H1 (cell line): ENCODE measurements around the gene AP1M2. TPM values are rescaled to one million over a fixed set of nuclear protein-coding genes. Genes with fewer than 3 reads are reported as not detected.

Experiments
- CTCF ChIA-PET: fragments of 300-600 bp; sonication (Branson Sonifier 250); formaldehyde crosslinking; loops from one replicate; lab custom pipeline; 2021; ENCODE audit not compliant: partially characterized antibody; lab: Charles Lee
- POLR2A ChIA-PET: fragments of 300-600 bp; sonication (Branson Sonifier 250); formaldehyde crosslinking; loops from one replicate; lab custom pipeline; 2021; ENCODE audit warnings: inconsistent platforms; ENCODE audit not compliant: partially characterized antibody; lab: Charles Lee
- DNase-seq, 2 experiments: peaks; one replicate each; pipeline versions ENCODE4 v3.0.0 to v3.0.0-alpha.2; 2010 to 2022; ENCODE audit warnings: low spot score in 2 of 2, low read depth in 1 of 2, mixed read lengths in 1 of 2
- FAIRE-seq: peaks from 2 replicates; lab custom pipeline; 2011; peaks lifted over from hg19 to GRCh38; lab: Jason Lieb, UNC
- H2AFZ ChIP-seq: 2 replicates; pipeline ENCODE4 v1.8.1; 2012; ENCODE audit warnings: low read length, inconsistent platforms
- H2AK5ac ChIP-seq: 2 replicates; pipeline ENCODE4 v1.6.1; 2013; ENCODE audit warnings: low read depth, low read length
- H2BK120ac ChIP-seq: replicated peaks from 2 replicates; pipeline ENCODE3; 2013; ENCODE audit warnings: low read depth, low read length, inconsistent platforms
- H2BK12ac ChIP-seq: 2 replicates; pipeline ENCODE4 v1.6.1; 2013; ENCODE audit warnings: low read depth, low read length
- H2BK15ac ChIP-seq: 2 replicates; pipeline ENCODE4 v1.6.1; 2013; ENCODE audit warnings: low read length
- H2BK20ac ChIP-seq: 2 replicates; pipeline ENCODE4 v1.6.1; 2013; ENCODE audit warnings: low read length
- H2BK5ac ChIP-seq: 2 replicates; pipeline ENCODE4 v1.6.1; 2013; ENCODE audit warnings: low read depth, low read length
- H3K14ac ChIP-seq: 2 replicates; pipeline ENCODE4 v1.6.1; 2013; ENCODE audit warnings: inconsistent platforms; ENCODE audit not compliant: insufficient read length
- H3K18ac ChIP-seq: 2 replicates; pipeline ENCODE4 v1.6.1; 2013; ENCODE audit warnings: low read length; ENCODE audit errors: extremely low read depth
- H3K23ac ChIP-seq: 2 replicates; pipeline ENCODE4 v1.6.1; 2013; ENCODE audit warnings: inconsistent platforms; ENCODE audit not compliant: insufficient read length
- H3K23me2 ChIP-seq: 2 replicates; pipeline ENCODE4 v1.6.1; 2013; ENCODE audit warnings: low read depth, low read length
- H3K27ac ChIP-seq: 2 replicates; pipeline ENCODE4 v1.6.1; 2011; ENCODE audit warnings: low read depth, low read length, inconsistent platforms
- H3K27me3 ChIP-seq, 4 experiments: replicated peaks in 1 of 4; 1 replicate in 1 of 4; 2 replicates in 3 of 4; pipeline versions ENCODE4 v1.6.1 to v1.8.1; 2011 to 2013; ENCODE audit warnings: low read length in 3 of 4, mild to moderate bottlenecking in 3 of 4, inconsistent platforms in 2 of 4, mixed read lengths in 2 of 4, moderate library complexity in 1 of 4; ENCODE audit not compliant: control insufficient read depth in 3 of 4, insufficient read depth in 3 of 4; ENCODE audit errors: extremely low read depth in 1 of 4
- H3K36me3 ChIP-seq, 4 experiments: 2 replicates each; pipeline versions ENCODE4 v1.6.1 to v1.8.1; 2011 to 2013; ENCODE audit warnings: mild to moderate bottlenecking in 4 of 4, low read length in 3 of 4, moderate library complexity in 2 of 4, control low read depth in 1 of 4, inconsistent platforms in 1 of 4; ENCODE audit not compliant: insufficient read depth in 4 of 4, control insufficient read depth in 2 of 4
- H3K4ac ChIP-seq: replicated peaks from 2 replicates; pipeline ENCODE3; 2013; ENCODE audit warnings: low read length, low read depth, mixed read lengths, inconsistent platforms; ENCODE audit not compliant: insufficient read length
- H3K4me1 ChIP-seq, 4 experiments: replicated peaks in 1 of 4; 1 replicate in 1 of 4; 2 replicates in 3 of 4; pipeline versions ENCODE4 v1.6.1 to v1.8.1; 2011 to 2013; ENCODE audit warnings: low read length in 3 of 4, inconsistent platforms in 2 of 4, mixed read lengths in 1 of 4; ENCODE audit not compliant: insufficient read depth in 4 of 4, control insufficient read depth in 3 of 4
- H3K4me2 ChIP-seq, 2 experiments: 2 replicates each; pipeline versions ENCODE4 v1.6.1 to v1.8.1; 2011 to 2013; ENCODE audit warnings: low read depth in 2 of 2, low read length in 2 of 2, control low read depth in 1 of 2, inconsistent platforms in 1 of 2, mild to moderate bottlenecking in 1 of 2; ENCODE audit not compliant: insufficient read depth in 1 of 2
- H3K4me3 ChIP-seq, 4 experiments: fragments of 200-600, 300-600 bp in 1 of 4; sonication (generic), shearing (Covaris generic), sonication (Bioruptor Twin) in 1 of 4; 2 replicates each; pipeline versions ENCODE4 v1.5.1 to v1.8.1; 2011 to 2016; ENCODE audit warnings: low read length in 4 of 4, low read depth in 3 of 4, control low read depth in 2 of 4, inconsistent platforms in 2 of 4, mild to moderate bottlenecking in 2 of 4, mixed read lengths in 1 of 4, moderate library complexity in 1 of 4; ENCODE audit not compliant: insufficient read depth in 2 of 4; ENCODE audit errors: extremely low read depth in 1 of 4
- H3K56ac ChIP-seq: replicated peaks from 2 replicates; pipeline ENCODE3; 2013; ENCODE audit warnings: low read depth, mild to moderate bottlenecking, mixed read lengths, low read length, inconsistent platforms; ENCODE audit not compliant: insufficient read length
- H3K79me1 ChIP-seq: 2 replicates; pipeline ENCODE4 v1.6.1; 2013; ENCODE audit warnings: low read depth, low read length, control low read depth
- H3K79me2 ChIP-seq, 2 experiments: 2 replicates each; pipeline versions ENCODE4 v1.6.1 to v1.8.1; 2012 to 2013; ENCODE audit warnings: low read length in 2 of 2, mild to moderate bottlenecking in 2 of 2, inconsistent platforms in 1 of 2; ENCODE audit not compliant: insufficient read depth in 2 of 2, control insufficient read depth in 1 of 2
- H3K9ac ChIP-seq, 4 experiments: replicated peaks in 1 of 4; 1 replicate in 1 of 4; 2 replicates in 3 of 4; pipeline versions ENCODE4 v1.6.1 to v1.8.1; 2011 to 2013; ENCODE audit warnings: low read depth in 3 of 4, low read length in 3 of 4, control low read depth in 2 of 4, mild to moderate bottlenecking in 2 of 4, moderate library complexity in 2 of 4, inconsistent platforms in 1 of 4; ENCODE audit errors: extremely low read depth in 1 of 4
- H3K9me3 ChIP-seq, 2 experiments: 2 replicates each; pipeline versions ENCODE4 v1.6.1 to v1.8.1; 2012 to 2013; ENCODE audit warnings: mild to moderate bottlenecking in 2 of 2, moderate library complexity in 2 of 2, control low read depth in 1 of 2, inconsistent platforms in 1 of 2, low read depth in 1 of 2, low read length in 1 of 2, mixed read lengths in 1 of 2; ENCODE audit not compliant: insufficient read depth in 2 of 2
- H4K20me1 ChIP-seq, 2 experiments: replicated peaks in 1 of 2; 2 replicates each; pipeline versions ENCODE3 to v1.8.1; 2011 to 2013; ENCODE audit warnings: inconsistent platforms in 2 of 2, low read length in 2 of 2, mild to moderate bottlenecking in 1 of 2; ENCODE audit not compliant: insufficient read depth in 2 of 2, control insufficient read depth in 1 of 2
- H4K5ac ChIP-seq: 2 replicates; pipeline ENCODE4 v1.6.1; 2013; ENCODE audit warnings: low read length, low read depth, mixed read lengths, inconsistent platforms; ENCODE audit not compliant: insufficient read length
- H4K8ac ChIP-seq: 2 replicates; pipeline ENCODE4 v1.8.0; 2013; ENCODE audit warnings: mild to moderate bottlenecking, moderate library complexity, low read length, inconsistent platforms; ENCODE audit not compliant: insufficient read depth; ENCODE audit errors: extremely low read depth
- H4K91ac ChIP-seq: replicated peaks from 2 replicates; pipeline ENCODE3; 2013; ENCODE audit warnings: low read length, mixed read lengths, inconsistent platforms; ENCODE audit not compliant: insufficient read length
- CHD1 ChIP-seq: IDR thresholded peaks from 2 replicates; pipeline ENCODE4 v1.6.1; 2012; ENCODE audit warnings: low read depth, low read length, improper control_type of control experiment
- E2F6 ChIP-seq: IDR thresholded peaks from 2 replicates; pipeline ENCODE4 v1.6.1; 2012; ENCODE audit warnings: inconsistent platforms
- GTF2F1 ChIP-seq: IDR thresholded peaks from 2 replicates; pipeline ENCODE4 v1.6.1; 2012; ENCODE audit warnings: low read depth, low read length, improper control_type of control experiment, borderline replicate concordance
- HDAC2 ChIP-seq, 2 experiments: fragments of 300-600 bp in 1 of 2; sonication (generic) in 1 of 2; IDR thresholded peaks; 2 replicates each; pipeline ENCODE4 v1.6.1; 2011 to 2012; ENCODE audit warnings: low read depth in 2 of 2, low read length in 2 of 2, mild to moderate bottlenecking in 2 of 2, moderate library complexity in 2 of 2, borderline replicate concordance in 1 of 2, inconsistent platforms in 1 of 2
- JUND ChIP-seq: IDR thresholded peaks from 2 replicates; pipeline ENCODE4 v1.6.1; 2011; ENCODE audit warnings: mild to moderate bottlenecking, improper control_type of control experiment, low read length
- NRF1 ChIP-seq: IDR thresholded peaks from 2 replicates; pipeline ENCODE4 v1.6.1; 2011; ENCODE audit warnings: mild to moderate bottlenecking, low read depth, low read length, improper control_type of control experiment
- SIN3A ChIP-seq, 2 experiments: IDR thresholded peaks in 1 of 2; conservative IDR thresholded peaks in 1 of 2; 2 replicates each; pipeline ENCODE4 v1.6.1; 2011 to 2012; ENCODE audit warnings: low read length in 2 of 2, improper control_type of control experiment in 1 of 2, low read depth in 1 of 2, mild to moderate bottlenecking in 1 of 2
- SP4 ChIP-seq: IDR thresholded peaks from 2 replicates; pipeline ENCODE4 v1.6.1; 2012; ENCODE audit warnings: low read length, inconsistent platforms
- WGBS, 2 experiments: shearing (Covaris generic) in 1 of 2; methylation state at CpG; one replicate each; pipeline versions ENCODE4 v1.1.6 to v1.1.7; 2013 to 2015; ENCODE audit warnings: low lambda C conversion rate in 2 of 2, mixed read lengths in 2 of 2, inconsistent platforms in 1 of 2, low coverage in 1 of 2, missing lambda C conversion rate in 1 of 2; ENCODE audit not compliant: insufficient replicate concordance in 2 of 2, insufficient coverage in 1 of 2, insufficient read length in 1 of 2; ENCODE audit errors: extremely low coverage in 1 of 2, missing lambda C conversion rate in 1 of 2; 5-methylcytosine and 5-hydroxymethylcytosine counted together
- polyA plus RNA-seq, 7 experiments: library from polyadenylated mRNA; depleted of rRNA in 3 of 7; stranded (reverse) in 5 of 7; unstranded in 2 of 7; fragments of >200 nt in 5 of 7; fragments of 200-250 nt in 2 of 7; gene quantifications; 1 replicate in 5 of 7; 2 replicates in 1 of 7; 4 replicates in 1 of 7; pipeline versions ENCODE4 v1.2.1 to v1.2.3, GENCODE V29; 2011 to 2013; ENCODE audit warnings: missing spikeins in 2 of 7, mixed read lengths in 2 of 7
- total RNA-seq: library from RNA; stranded (reverse); fragmentation: NEBNext Ultra II Directional; extraction: Animal tissue kit (Norgen Biotek cat#: 25700); gene quantifications from 2 replicates; pipeline ENCODE4 v1.2.1, GENCODE V29; 2021

The AP1M2 gene
- total and polyA plus RNA-seq, 2 of the 8 experiments (the other 6 are each of a cell fraction or from before 2014, with no cell fraction given), result 140 to 161 TPM

GRCh38 chr19:10583036-10583776, 3.9 kb downstream of the AP1M2 start:
- no peak overlapping the region for H2BK12ac ChIP-seq
- H3K9ac ChIP-seq, result no peak overlapping the region
- no peak overlapping the region for H2AK5ac ChIP-seq
- H3K79me2 ChIP-seq, result peaks cover 0 to 5% of the 10 kb centered on the region in 2 experiments; a peak in 1 of 4 replicates
- H4K8ac ChIP-seq, result no peak overlapping the region; the same call in 1 of the 2 replicates
- H2BK15ac ChIP-seq, result no peak overlapping the region
- DNase-seq (no peak), FAIRE-seq (no peak)
- H3K9me3 ChIP-seq, result no peaks in the 10 kb centered on the region
- no peak overlapping the region for H3K23ac ChIP-seq
- H3K18ac ChIP-seq, result no peak overlapping the region
- no peak overlapping the region for H2BK120ac ChIP-seq
- H4K91ac ChIP-seq, result no peak overlapping the region
- no peak overlapping the region for H3K14ac ChIP-seq
- H3K36me3 ChIP-seq, result peaks cover 9 to 29% (median 21%) of the 10 kb centered on the region in 4 experiments
- 90% methylated on average over 9 of the region's 9 CpGs; no CpG with 5 or more reads in 1 of the 2 experiments for WGBS, 2 experiments
- ChIA-PET POLR2A (interaction anchor here (0.6 to 6.8 kb wide), 5 partner anchors 9 to 76 kb away, joined by 3 to 33 read pairs (median 3); no protein-coding TSS in a partner anchor), CTCF (interaction anchor here (0.6 to 8.7 kb wide), 6 partner anchors 22 to 116 kb away, joined by 3 to 267 read pairs (median 8); no protein-coding TSS in a partner anchor)
- H2AFZ ChIP-seq, result no peak overlapping the region
- H3K4me3 ChIP-seq, result no peak overlapping the region
- no peak overlapping the region for H2BK20ac ChIP-seq
- H4K20me1 ChIP-seq, result peaks cover 2 to 6% of the 10 kb centered on the region in 2 experiments
- H3K27me3 ChIP-seq, result peaks cover 0 to 2% (median 0%) of the 10 kb centered on the region in 4 experiments; a peak in 1 of 7 replicates
- no peak overlapping the region for H4K5ac ChIP-seq
- H3K23me2 ChIP-seq, result peaks cover 4% of the 10 kb centered on the region; the same call in 1 of the 2 replicates
- H2BK5ac ChIP-seq, result peak overlapping the region; percentile 24; the same call in 1 of the 2 replicates
- no peak overlapping the region for H3K27ac ChIP-seq
- peaks cover 3% of the 10 kb centered on the region; the same call in 1 of the 2 replicates for H3K79me1 ChIP-seq
- no peaks in the 10 kb centered on the region; a peak in 1 of 7 replicates for H3K4me1 ChIP-seq
- H3K56ac ChIP-seq, result no peak overlapping the region
- no peak overlapping the region for H3K4ac ChIP-seq
- H3K4me2 ChIP-seq, result no peak overlapping the region
- no peak for TF ChIP-seq E2F6
- no peak for TF ChIP-seq CHD1
- TF ChIP-seq GTF2F1, result no peak
- no peak for TF ChIP-seq JUND
- no peak for TF ChIP-seq HDAC2 (IDR thresholded peaks at IDR 0.05; ENCODE audit: borderline replicate concordance in 1 of 2, low read depth in 2 of 2, low read length in 2 of 2)
- TF ChIP-seq SIN3A (conservative IDR thresholded peaks at IDR 0.05 in 1 of 2, IDR thresholded peaks at IDR 0.05 in 1 of 2; ENCODE audit: low read depth in 1 of 2, low read length in 2 of 2), result no peak
- no peak for TF ChIP-seq SP4
- no peak for TF ChIP-seq NRF1
